Fibroblast of peridontal ligament (primary cell): ENCODE measurements around the gene AR.
"Not testable (repeated sequence)": the region's sequence is repeated elsewhere in the genome, so short reads cannot be mapped to it uniquely, and the experiment has no call there.

Source experiments
- DNase-seq: peaks from one replicate; pipeline ENCODE4 v3.0.0-alpha.2; 2010; ENCODE audit errors: extremely low read depth

AR gene

GRCh38 chrX:67648361-67648760 is 104.5 kb downstream of the AR start:
- DNase-seq = no peak

- DNase-seq = no peak
These were observed 107.8 kb downstream of the AR start for GRCh38 chrX:67651437-67652142.

GRCh38 chrX:67652543-67652942 is 108.7 kb downstream of the AR start:
- DNase-seq = no peak

GRCh38 chrX:67654301-67654700 is 110.5 kb downstream of the AR start:
- DNase-seq = no peak

DNA sequence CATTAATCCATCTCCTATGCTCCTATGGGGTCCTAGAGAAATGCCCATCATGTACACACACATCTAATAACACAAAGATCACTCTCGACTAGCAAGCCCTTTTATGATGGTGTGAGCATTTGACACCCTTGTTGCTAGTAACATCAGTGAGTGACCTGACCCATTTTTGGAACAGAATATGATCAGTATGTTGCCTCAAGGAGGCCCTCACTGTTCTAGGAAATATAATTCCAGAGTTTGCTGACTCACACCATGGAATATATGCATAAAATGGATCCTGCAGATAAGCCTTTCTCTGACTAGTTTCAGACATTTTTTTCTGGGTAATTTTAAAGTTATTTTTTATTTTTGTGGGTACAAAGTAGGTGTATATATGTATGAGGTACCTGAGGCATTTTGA is 121.8 kb downstream of the AR start:
- DNase-seq = no peak

- not testable (repeated sequence) for DNase-seq
These were observed 126.9 kb downstream of the AR start for GRCh38 chrX:67670717-67671116.

DNA sequence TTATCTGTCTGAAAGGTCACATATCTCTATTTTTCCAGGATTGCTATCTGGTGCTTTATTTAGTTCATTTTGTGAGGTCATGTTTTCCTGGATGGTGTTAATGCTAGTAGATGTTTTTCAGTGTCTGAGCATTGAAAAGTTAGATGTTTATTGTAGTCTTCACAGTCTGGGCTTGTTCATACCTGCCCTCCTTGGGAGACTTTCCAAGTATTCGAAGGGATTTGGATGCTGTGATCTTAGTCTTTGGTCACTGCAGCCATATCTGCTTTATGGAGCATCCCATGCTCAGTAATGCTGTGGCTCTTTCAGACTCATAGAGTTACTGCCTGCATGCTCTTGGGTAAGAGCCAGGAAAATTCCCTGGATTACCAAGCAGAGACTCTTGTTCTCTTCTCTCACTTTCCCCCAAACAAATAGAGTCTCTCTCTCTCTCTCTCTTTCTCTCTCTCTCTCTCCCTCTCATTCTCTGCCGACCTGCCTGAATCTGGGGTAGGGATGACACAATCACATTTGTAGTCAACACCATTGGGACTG is 130.0 kb downstream of the AR start:
- peak; percentile 2 for DNase-seq

DNA sequence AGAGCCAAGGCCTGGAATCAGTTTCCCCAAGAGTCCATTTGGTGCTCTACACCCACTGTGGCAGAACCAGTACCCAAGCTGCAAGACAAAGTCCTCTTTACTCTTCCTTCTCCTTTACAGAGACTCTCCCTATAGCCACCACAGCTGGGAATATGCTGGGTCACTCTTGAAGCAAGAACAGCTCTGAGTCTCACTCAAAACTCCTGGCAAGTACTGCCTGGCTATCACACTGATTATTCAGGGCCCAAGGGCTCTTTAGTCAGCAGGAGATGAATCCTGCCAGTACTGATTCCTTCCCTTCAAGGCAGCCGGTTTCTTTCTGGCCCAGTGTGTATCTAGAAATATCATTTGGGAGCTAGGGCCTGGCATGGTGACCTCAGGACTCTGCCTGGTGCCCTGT is 130.9 kb downstream of the AR start:
- no peak for DNase-seq

DNA sequence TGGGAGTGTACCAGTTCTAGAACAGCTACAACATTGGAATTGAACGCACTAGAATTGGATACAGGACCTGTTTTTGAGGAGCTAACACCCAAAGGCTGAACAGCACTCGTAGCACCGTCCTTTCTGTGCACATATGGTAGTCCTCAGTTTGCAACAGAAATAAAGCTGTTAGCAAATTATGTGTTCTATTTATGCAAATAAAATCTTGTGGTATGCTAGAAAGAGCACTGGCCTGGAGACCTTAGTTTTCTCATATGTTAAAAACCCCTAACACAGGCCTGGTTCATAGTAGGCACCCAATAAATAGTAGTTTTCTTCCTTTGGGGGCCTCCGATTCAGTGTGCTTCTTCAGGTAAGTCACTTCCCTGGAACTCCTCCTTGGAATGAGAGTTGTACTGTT is 140.3 kb downstream of the AR start:
- DNase-seq = no peak

DNA sequence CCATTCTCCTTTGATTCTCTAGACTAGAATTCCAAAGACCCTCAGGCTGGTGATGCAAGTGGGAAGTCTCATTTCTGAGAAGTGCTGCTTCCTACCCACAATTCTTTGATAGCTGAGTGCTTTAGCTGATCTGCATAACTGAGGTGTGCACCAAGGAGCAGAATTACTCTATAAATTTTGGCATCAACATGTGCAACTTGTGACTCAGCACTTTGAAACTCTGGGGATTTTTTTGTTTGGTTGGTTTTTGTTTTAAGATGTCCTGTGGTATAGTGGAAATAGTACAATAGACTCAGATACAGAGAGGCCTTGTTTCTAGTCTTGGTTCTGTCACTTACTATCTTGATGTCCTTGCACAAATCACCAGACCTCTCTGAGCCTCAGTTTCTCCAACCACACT is 148.4 kb downstream of the AR start:
- peak; percentile 22 for DNase-seq

GRCh38 chrX:67693928-67694327 is 150.1 kb downstream of the AR start:
- no peak for DNase-seq

DNA sequence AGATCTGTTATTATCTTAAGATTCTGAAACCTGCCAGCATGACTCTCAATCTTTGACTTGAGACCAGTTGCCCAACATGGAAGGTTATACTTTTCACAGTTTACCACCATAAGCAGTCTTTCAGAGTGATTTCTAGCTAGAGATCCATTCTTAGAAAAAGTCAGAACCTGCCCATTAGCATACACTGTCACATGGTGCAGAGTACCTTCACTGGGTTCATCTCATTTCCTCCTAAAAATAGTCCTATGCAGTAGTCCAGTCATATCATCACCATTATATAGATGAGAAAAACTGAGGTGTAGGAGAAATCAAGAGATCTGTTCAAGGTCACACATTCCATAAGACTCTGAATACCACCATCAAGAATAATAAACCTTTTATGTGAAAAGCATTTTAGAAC is 153.6 kb downstream of the AR start:
- no peak for DNase-seq

GRCh38 chrX:67700602-67701001 is 156.8 kb downstream of the AR start:
- DNase-seq = no peak

- no peak for DNase-seq
These were observed 170.2 kb downstream of the AR start for GRCh38 chrX:67714004-67714403.

GRCh38 chrX:67717571-67717970 is 173.8 kb downstream of the AR start:
- no peak for DNase-seq

DNA sequence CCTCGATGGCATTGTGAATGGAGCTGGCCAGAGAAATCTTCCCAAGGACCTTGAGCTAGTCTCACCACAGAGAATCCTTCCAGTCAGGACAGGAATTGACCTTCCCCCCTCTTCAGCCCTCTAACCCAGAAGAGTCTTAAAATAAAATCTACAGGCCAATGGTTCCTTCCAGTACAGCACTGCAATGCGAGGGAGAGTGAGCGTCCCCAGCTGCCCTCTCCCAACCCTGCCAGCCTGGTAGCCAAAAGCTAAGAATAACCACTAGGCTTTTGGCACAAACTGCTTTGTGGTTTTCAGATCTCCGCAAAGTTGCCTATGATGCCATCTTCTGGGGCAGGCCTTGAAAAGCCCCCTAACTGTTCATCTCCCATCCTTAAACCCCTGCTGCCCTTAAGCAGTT is 175.1 kb downstream of the AR start:
- no peak for DNase-seq

GRCh38 chrX:67720344-67720743 is 176.5 kb downstream of the AR start:
- no peak for DNase-seq

DNA sequence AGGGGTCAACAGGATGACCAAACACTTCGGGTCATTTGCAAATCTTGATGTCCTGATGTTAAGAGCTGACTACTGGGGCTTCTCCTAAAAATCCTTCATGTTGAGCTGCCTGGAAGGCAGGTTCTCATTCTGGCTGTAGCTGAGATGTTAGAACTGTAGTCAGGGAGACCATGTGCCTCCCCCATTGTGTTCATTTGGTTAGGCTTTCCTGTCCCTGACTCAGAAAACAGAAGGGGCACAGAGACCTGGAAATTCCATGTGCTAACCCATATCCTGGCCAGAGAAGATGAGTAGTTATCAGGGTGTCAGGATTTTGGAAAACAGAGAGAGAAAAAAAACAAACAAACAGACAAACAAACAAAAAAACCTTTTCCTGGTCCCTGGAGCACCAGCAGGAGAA is 177.5 kb downstream of the AR start:
- no peak for DNase-seq

- DNase-seq = no peak
These were observed 179.9 kb downstream of the AR start for GRCh38 chrX:67723580-67724351.

GRCh38 chrX:67724359-67725110 is 180.7 kb downstream of the AR start:
- no peak for DNase-seq

DNA sequence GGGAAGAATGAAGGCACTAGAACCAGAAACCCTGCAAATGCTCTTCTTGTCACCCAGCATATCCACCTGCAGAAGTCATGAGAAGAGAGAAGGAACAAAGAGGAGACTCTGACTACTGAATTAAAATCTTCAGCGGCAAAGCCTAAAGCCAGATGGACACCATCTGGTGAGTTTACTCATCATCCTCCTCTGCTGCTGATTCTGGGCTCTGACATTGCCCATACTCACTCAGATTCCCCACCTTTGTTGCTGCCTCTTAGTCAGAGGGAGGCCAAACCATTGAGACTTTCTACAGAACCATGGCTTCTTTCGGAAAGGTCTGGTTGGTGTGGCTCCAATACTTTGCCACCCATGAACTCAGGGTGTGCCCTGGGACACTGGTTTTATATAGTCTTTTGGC is 181.7 kb downstream of the AR start:
- no peak for DNase-seq

DNA sequence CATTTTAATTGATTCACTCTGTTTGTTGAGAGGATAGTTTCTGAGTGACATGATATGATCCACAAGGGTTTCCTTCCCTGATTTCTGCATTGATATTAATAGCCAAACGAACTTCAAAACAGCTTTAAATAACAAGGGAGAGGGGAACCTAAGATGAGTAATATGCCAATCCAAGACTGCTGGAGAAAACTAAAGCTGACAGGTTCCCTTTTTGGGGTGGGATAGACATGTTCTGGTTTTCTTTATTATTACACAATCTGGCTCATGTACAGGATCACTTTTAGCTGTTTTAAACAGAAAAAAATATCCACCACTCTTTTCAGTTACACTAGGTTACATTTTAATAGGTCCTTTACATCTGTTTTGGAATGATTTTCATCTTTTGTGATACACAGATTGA is 182.2 kb downstream of the AR start:
- no peak for DNase-seq

DNA sequence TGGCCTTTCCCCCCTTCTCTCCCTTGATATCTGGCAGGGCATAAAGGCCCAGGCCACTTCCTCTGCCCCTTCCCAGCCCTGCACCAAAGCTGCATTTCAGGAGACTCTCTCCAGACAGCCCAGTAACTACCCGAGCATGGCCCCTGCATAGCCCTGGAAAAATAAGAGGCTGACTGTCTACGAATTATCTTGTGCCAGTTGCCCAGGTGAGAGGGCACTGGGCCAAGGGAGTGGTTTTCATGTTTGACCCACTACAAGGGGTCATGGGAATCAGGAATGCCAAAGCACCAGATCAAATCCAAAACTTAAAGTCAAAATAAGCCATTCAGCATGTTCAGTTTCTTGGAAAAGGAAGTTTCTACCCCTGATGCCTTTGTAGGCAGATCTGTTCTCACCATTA is 183.8 kb downstream of the AR start:
- no peak for DNase-seq
